ENCODE measurements around the gene BTBD7.

The BTBD7 gene

GRCh38 chr14:93303659-93304058 is 29.2 kb downstream of the BTBD7 start:
- in situ Hi-C loops (cut with HindIII; ENCODE audit: low sequenced_read_pairs), result no loop called here

- in situ Hi-C loops (cut with HindIII; ENCODE audit: low sequenced_read_pairs), result no loop called here
Observed at GRCh38 chr14:93302688-93303581, 29.9 kb downstream of the BTBD7 start.

GRCh38 chr14:93301821-93302447 is 30.9 kb downstream of the BTBD7 start:
- in situ Hi-C loops (cut with HindIII; ENCODE audit: low sequenced_read_pairs), result no loop called here

GRCh38 chr14:93299866-93300265 is 33.0 kb downstream of the BTBD7 start:
- in situ Hi-C loops (cut with HindIII; ENCODE audit: low sequenced_read_pairs), result no loop called here

- in situ Hi-C loops (cut with HindIII; ENCODE audit: low sequenced_read_pairs), result no loop called here
Observed at GRCh38 chr14:93299416-93299815, 33.4 kb downstream of the BTBD7 start.

GRCh38 chr14:93295541-93296220 is 37.2 kb downstream of the BTBD7 start:
- in situ Hi-C loops (cut with HindIII; ENCODE audit: low sequenced_read_pairs), result no loop called here

- in situ Hi-C loops (cut with HindIII; ENCODE audit: low sequenced_read_pairs), result no loop called here
Observed at GRCh38 chr14:93286212-93286890, 46.5 kb downstream of the BTBD7 start.

- in situ Hi-C loops (cut with HindIII; ENCODE audit: low sequenced_read_pairs), result no loop called here
Observed at GRCh38 chr14:93285044-93285443, 47.8 kb downstream of the BTBD7 start.

GRCh38 chr14:93281937-93282336 is 50.9 kb downstream of the BTBD7 start:
- in situ Hi-C loops (cut with HindIII; ENCODE audit: low sequenced_read_pairs), result no loop called here

- in situ Hi-C loops (cut with HindIII; ENCODE audit: low sequenced_read_pairs), result no loop called here
Observed at GRCh38 chr14:93280743-93281142, 52.1 kb downstream of the BTBD7 start.

GRCh38 chr14:93276031-93276716 is 56.7 kb downstream of the BTBD7 start:
- in situ Hi-C loops (cut with HindIII; ENCODE audit: low sequenced_read_pairs), result no loop called here

- in situ Hi-C loops (cut with HindIII; ENCODE audit: low sequenced_read_pairs), result no loop called here
Observed at GRCh38 chr14:93274055-93274806, 58.6 kb downstream of the BTBD7 start.

- in situ Hi-C loops (cut with HindIII; ENCODE audit: low sequenced_read_pairs), result no loop called here
Observed at GRCh38 chr14:93271111-93271510, 61.7 kb downstream of the BTBD7 start.

GRCh38 chr14:93269341-93270068 is 63.3 kb downstream of the BTBD7 start:
- in situ Hi-C loops (cut with HindIII; ENCODE audit: low sequenced_read_pairs), result no loop called here

- in situ Hi-C loops (cut with HindIII; ENCODE audit: low sequenced_read_pairs), result no loop called here
Observed at GRCh38 chr14:93268406-93268805, 64.4 kb downstream of the BTBD7 start.

GRCh38 chr14:93267149-93267711 is 65.6 kb downstream of the BTBD7 start:
- in situ Hi-C loops (cut with HindIII; ENCODE audit: low sequenced_read_pairs), result no loop called here

- in situ Hi-C loops (cut with HindIII; ENCODE audit: low sequenced_read_pairs), result no loop called here
Observed at GRCh38 chr14:93266127-93266526, 66.7 kb downstream of the BTBD7 start.

GRCh38 chr14:93263416-93263815 is 69.4 kb downstream of the BTBD7 start:
- in situ Hi-C loops (cut with HindIII; ENCODE audit: low sequenced_read_pairs), result no loop called here

- in situ Hi-C loops (cut with HindIII; ENCODE audit: low sequenced_read_pairs), result no loop called here
Observed at GRCh38 chr14:93262446-93262845, 70.4 kb downstream of the BTBD7 start.

Measured in endothelial cell of hepatic sinusoid (primary cell).